Measurements from ENCODE around the gene LRRC61.

Gene LRRC61

GRCh38 chr7:150326657-150327268 is 3.6 kb downstream of the LRRC61 start:
- in situ Hi-C loops (cut with MboI; ENCODE audit: low sequenced_read_pairs, unreplicated experiment) = no loop called here
- TF ChIP-seq CTCF (IDR thresholded peaks at IDR 0.05; ENCODE audit: borderline replicate concordance, control extremely low read depth, extremely low read depth, insufficient read depth, missing control alignments) = no peak
- no peak for DNase-seq (ENCODE audit: low spot score)

- in situ Hi-C loops (cut with MboI; ENCODE audit: low sequenced_read_pairs, unreplicated experiment) = no loop called here
- no peak for DNase-seq (ENCODE audit: low spot score)
- TF ChIP-seq CTCF (IDR thresholded peaks at IDR 0.05; ENCODE audit: borderline replicate concordance, control extremely low read depth, extremely low read depth, insufficient read depth, missing control alignments) = no peak
These were observed 4.2 kb downstream of the LRRC61 start for GRCh38 chr7:150327308-150327707.

GRCh38 chr7:150329331-150330120 is 6.4 kb downstream of the LRRC61 start:
- TF ChIP-seq CTCF (IDR thresholded peaks at IDR 0.05; ENCODE audit: borderline replicate concordance, control extremely low read depth, extremely low read depth, insufficient read depth, missing control alignments) = no peak
- in situ Hi-C loops (cut with MboI; ENCODE audit: low sequenced_read_pairs, unreplicated experiment) = no loop called here
- DNase-seq (ENCODE audit: low spot score) = no peak

- in situ Hi-C loops (cut with MboI; ENCODE audit: low sequenced_read_pairs, unreplicated experiment) = no loop called here
- TF ChIP-seq CTCF (IDR thresholded peaks at IDR 0.05; ENCODE audit: borderline replicate concordance, control extremely low read depth, extremely low read depth, insufficient read depth, missing control alignments) = no peak
- peak; percentile 20 for DNase-seq (ENCODE audit: low spot score)
These were observed 7.2 kb downstream of the LRRC61 start for GRCh38 chr7:150330211-150330885.

- DNase-seq (ENCODE audit: low spot score) = peak; percentile 21
- no peak for TF ChIP-seq CTCF (IDR thresholded peaks at IDR 0.05; ENCODE audit: borderline replicate concordance, control extremely low read depth, extremely low read depth, insufficient read depth, missing control alignments)
- in situ Hi-C loops (cut with MboI; ENCODE audit: low sequenced_read_pairs, unreplicated experiment) = no loop called here
These were observed 9.9 kb downstream of the LRRC61 start for GRCh38 chr7:150332852-150333635.

- DNase-seq (ENCODE audit: low spot score) = peak; percentile 23
- TF ChIP-seq CTCF (IDR thresholded peaks at IDR 0.05; ENCODE audit: borderline replicate concordance, control extremely low read depth, extremely low read depth, insufficient read depth, missing control alignments) = no peak
- in situ Hi-C loops (cut with MboI; ENCODE audit: low sequenced_read_pairs, unreplicated experiment) = no loop called here
These were observed 10.5 kb downstream of the LRRC61 start for GRCh38 chr7:150333659-150334058.
